Neural cell (in vitro differentiated cells): ENCODE data around the gene ZFYVE19.

Experiments
- CTCF ChIP-seq: fragments of 450-650 bp; IDR thresholded peaks from 2 replicates; pipeline ENCODE4 v1.5.1; 2014; ENCODE audit warnings: antibody characterized with exemption, mild to moderate bottlenecking, moderate library complexity; ENCODE audit not compliant: poor library complexity, severe bottlenecking
- EP300 ChIP-seq: fragments of 450-650 bp; conservative IDR thresholded peaks from 2 replicates; pipeline ENCODE4 v1.6.1; 2014; ENCODE audit warnings: antibody characterized with exemption, mild to moderate bottlenecking, moderate library complexity; ENCODE audit not compliant: poor library complexity, severe bottlenecking
- EZH2 ChIP-seq: fragments of 200-600, 300-800 bp; shearing (Covaris generic), sonication (generic); IDR thresholded peaks from 2 replicates; pipeline ENCODE4 v1.6.1; 2014; ENCODE audit warnings: antibody characterized with exemption, low read length, borderline replicate concordance, mild to moderate bottlenecking; ENCODE audit not compliant: insufficient read depth, poor library complexity, severe bottlenecking
- MXI1 ChIP-seq: fragments of 450-650 bp; conservative IDR thresholded peaks from 2 replicates; pipeline ENCODE4 v1.6.1; 2014; ENCODE audit warnings: antibody characterized with exemption, mild to moderate bottlenecking; ENCODE audit not compliant: poor library complexity, severe bottlenecking
- POLR2AphosphoS5 ChIP-seq: IDR thresholded peaks from 2 replicates; pipeline ENCODE4 v1.6.1; 2012
- RAD21 ChIP-seq: fragments of 450-650 bp; conservative IDR thresholded peaks from 2 replicates; pipeline ENCODE4 v1.6.1; 2014; ENCODE audit warnings: antibody characterized with exemption, mild to moderate bottlenecking, moderate library complexity
- REST ChIP-seq: IDR thresholded peaks from 2 replicates; pipeline ENCODE4 v1.6.1; 2012; ENCODE audit warnings: borderline replicate concordance
- SMC3 ChIP-seq: fragments of 450-650 bp; conservative IDR thresholded peaks from 2 replicates; pipeline ENCODE4 v1.6.1; 2014; ENCODE audit warnings: antibody characterized with exemption, mild to moderate bottlenecking, moderate library complexity; ENCODE audit not compliant: poor library complexity
- TAF1 ChIP-seq: IDR thresholded peaks from 2 replicates; pipeline ENCODE4 v1.6.1; 2012; ENCODE audit warnings: low read depth

- no peak for TF ChIP-seq POLR2AphosphoS5
- no peak for TF ChIP-seq SMC3
- TF ChIP-seq CTCF = no peak
- no peak for TF ChIP-seq MXI1
- TF ChIP-seq EP300 = no peak
- no peak for TF ChIP-seq RAD21
- TF ChIP-seq REST = no peak
- no peak for TF ChIP-seq EZH2
- TF ChIP-seq TAF1 = no peak
Measured at GRCh38 chr15:40803076-40803475, 3.8 kb upstream of the ZFYVE19 start.
